Mesendoderm (in vitro differentiated cells): Measurements from ENCODE around the gene MAGIX.

Source experiments
- DNase-seq: peaks from one replicate; pipeline ENCODE4 v3.0.0; 2013
- H2AK5ac ChIP-seq: 2 replicates; pipeline ENCODE4 v1.6.1; 2013; ENCODE audit warnings: low read length, inconsistent platforms
- H2BK120ac ChIP-seq: 2 replicates; pipeline ENCODE4 v1.6.1; 2013; ENCODE audit warnings: low read depth, mild to moderate bottlenecking, low read length, moderate library complexity, mixed read lengths
- H2BK15ac ChIP-seq: replicated peaks from 2 replicates; pipeline ENCODE4 v1.6.1; 2013; ENCODE audit warnings: low read depth, mild to moderate bottlenecking, moderate library complexity
- H2BK5ac ChIP-seq: 2 replicates; pipeline ENCODE4 v1.6.1; 2013; ENCODE audit warnings: low read length, inconsistent platforms
- H3K18ac ChIP-seq: 2 replicates; pipeline ENCODE4 v1.6.1; 2013; ENCODE audit warnings: mild to moderate bottlenecking, low read length, mixed read lengths
- H3K23ac ChIP-seq: one replicate; pipeline ENCODE4 v1.6.1; 2013; ENCODE audit warnings: low read length
- H3K27ac ChIP-seq: 2 replicates; pipeline ENCODE4 v1.5.1; 2013; ENCODE audit warnings: low read depth, mild to moderate bottlenecking, inconsistent platforms, low read length, moderate library complexity
- H3K27me3 ChIP-seq: 2 replicates; pipeline ENCODE4 v1.6.1; 2013; ENCODE audit warnings: low read length, control low read depth, mild to moderate bottlenecking, inconsistent platforms; ENCODE audit not compliant: insufficient read depth, poor library complexity
- H3K36me3 ChIP-seq: 2 replicates; pipeline ENCODE4 v1.6.1; 2013; ENCODE audit warnings: low read length, inconsistent platforms; ENCODE audit not compliant: control insufficient read depth, insufficient read depth
- H3K4ac ChIP-seq: one replicate; pipeline ENCODE4 v1.6.1; 2013; ENCODE audit warnings: low read depth, mild to moderate bottlenecking, low read length, moderate library complexity
- H3K4me1 ChIP-seq: 2 replicates; pipeline ENCODE4 v1.6.1; 2013; ENCODE audit warnings: low read depth, low read length, inconsistent platforms; ENCODE audit not compliant: control insufficient read depth
- H3K4me2 ChIP-seq: 2 replicates; pipeline ENCODE4 v1.6.1; 2013; ENCODE audit warnings: low read length
- H3K4me3 ChIP-seq: 2 replicates; pipeline ENCODE4 v1.5.1; 2013; ENCODE audit warnings: mild to moderate bottlenecking, low read length
- H3K56ac ChIP-seq: one replicate; pipeline ENCODE4 v1.6.1; 2013; ENCODE audit warnings: low read length
- H3K79me1 ChIP-seq: 2 replicates; pipeline ENCODE4 v1.6.1; 2013; ENCODE audit warnings: low read length, inconsistent platforms
- H3K79me2 ChIP-seq: 2 replicates; pipeline ENCODE4 v1.6.1; 2013; ENCODE audit warnings: mild to moderate bottlenecking, low read length; ENCODE audit not compliant: control insufficient read depth, insufficient read depth
- H3K9ac ChIP-seq: 2 replicates; pipeline ENCODE4 v1.6.1; 2013; ENCODE audit warnings: low read length, inconsistent platforms
- H4K5ac ChIP-seq: one replicate; pipeline ENCODE4 v1.6.1; 2013; ENCODE audit warnings: low read length
- H4K8ac ChIP-seq: one replicate; pipeline ENCODE4 v1.6.1; 2013; ENCODE audit warnings: low read depth, mild to moderate bottlenecking, control low read depth, low read length, moderate library complexity
- WGBS: extraction: QIAGEN DNeasy Blood & Tissue Kit; methylation state at CpG from one replicate; pipeline ENCODE4 v1.1.7; 2013; ENCODE audit warnings: low lambda C conversion rate, missing lambda C conversion rate; ENCODE audit not compliant: insufficient coverage; ENCODE audit errors: extremely low coverage; 5-methylcytosine and 5-hydroxymethylcytosine counted together

MAGIX gene

GRCh38 chrX:49175435-49176274, 13.1 kb downstream of the MAGIX start:
- no peak overlapping the region for H3K18ac ChIP-seq
- H2BK5ac ChIP-seq, result no peak overlapping the region
- no peak overlapping the region for H3K4ac ChIP-seq
- H4K5ac ChIP-seq, result no peak overlapping the region
- no CpG with 5 or more reads among the region's 43 CpGs for WGBS
- H3K23ac ChIP-seq, result no peak overlapping the region
- H2BK120ac ChIP-seq, result no peak overlapping the region
- no peaks in the 10 kb centered on the region for H3K27me3 ChIP-seq
- no peak overlapping the region for H3K27ac ChIP-seq
- no peaks in the 10 kb centered on the region for H3K36me3 ChIP-seq
- no peaks in the 10 kb centered on the region for H3K4me1 ChIP-seq
- no peak overlapping the region for H2BK15ac ChIP-seq
- H3K4me2 ChIP-seq, result no peak overlapping the region
- no peak overlapping the region for H3K4me3 ChIP-seq
- H3K79me2 ChIP-seq, result no peaks in the 10 kb centered on the region
- no peak overlapping the region for H4K8ac ChIP-seq
- no peak for DNase-seq
- no peak overlapping the region for H3K9ac ChIP-seq
- H3K79me1 ChIP-seq, result no peaks in the 10 kb centered on the region
- H2AK5ac ChIP-seq, result no peak overlapping the region
- H3K56ac ChIP-seq, result no peak overlapping the region

- WGBS, result no CpG with 5 or more reads among the region's 27 CpGs
- no peak for DNase-seq
Observed at GRCh38 chrX:49176421-49177326, 14.1 kb downstream of the MAGIX start.

DNA sequence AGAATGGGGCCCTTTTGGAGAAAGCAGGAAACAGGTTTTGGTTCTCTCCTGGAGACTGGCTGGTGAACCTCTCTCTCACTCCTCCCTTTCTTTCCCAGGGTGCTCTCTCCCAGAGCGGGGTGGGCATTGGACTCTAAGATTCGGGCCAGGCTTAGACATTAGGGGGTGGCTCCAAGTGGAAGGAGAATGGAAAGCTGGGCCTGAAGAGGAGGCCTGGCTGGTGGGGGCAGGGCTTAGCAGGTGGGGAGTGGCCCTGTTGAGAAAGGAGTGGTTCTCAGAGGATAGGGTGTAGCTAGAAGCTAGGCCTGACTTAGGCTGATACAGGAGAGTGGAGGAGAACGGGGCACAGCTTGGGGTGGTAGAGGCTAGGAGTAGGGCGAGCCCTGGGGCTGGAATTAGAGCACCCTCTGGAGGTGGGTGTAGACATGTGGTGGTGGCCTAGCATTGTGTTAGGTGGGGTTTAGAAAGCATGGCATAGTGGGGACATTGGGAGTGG, 14.8 kb downstream of the MAGIX start:
- H4K8ac ChIP-seq, result no peak overlapping the region

More at GRCh38 chrX:49176421-49177326, 14.1 kb downstream of the MAGIX start:
- Histone ChIP-seq H3K4me1 (no peaks in the 10 kb centered on the region), H2BK5ac (no peak overlapping the region), H3K9ac (no peak overlapping the region), H2BK15ac (no peak overlapping the region), H4K8ac (no peak overlapping the region), H3K27me3 (no peaks in the 10 kb centered on the region), H3K79me2 (no peaks in the 10 kb centered on the region), H3K79me1 (no peaks in the 10 kb centered on the region), H4K5ac (no peak overlapping the region), H3K36me3 (no peaks in the 10 kb centered on the region), H3K4ac (no peak overlapping the region), H3K18ac (no peak overlapping the region), H3K27ac (no peak overlapping the region), H2BK120ac (no peak overlapping the region), H3K23ac (no peak overlapping the region), H3K4me3 (no peak overlapping the region), H3K56ac (no peak overlapping the region), H2AK5ac (no peak overlapping the region), H3K4me2 (no peak overlapping the region)

GRCh38 chrX:49177873-49178480, 15.4 kb downstream of the MAGIX start:
- H3K79me1 ChIP-seq, result no peaks in the 10 kb centered on the region
- no peak overlapping the region for H3K56ac ChIP-seq
- H3K27ac ChIP-seq, result no peak overlapping the region
- H2AK5ac ChIP-seq, result no peak overlapping the region
- no peak overlapping the region for H3K9ac ChIP-seq
- H3K79me2 ChIP-seq, result no peaks in the 10 kb centered on the region
- no peak overlapping the region for H4K5ac ChIP-seq
- no peaks in the 10 kb centered on the region for H3K4me1 ChIP-seq
- WGBS, result no CpG with 5 or more reads among the region's 23 CpGs
- no peaks in the 10 kb centered on the region for H3K36me3 ChIP-seq
- no peak overlapping the region for H3K4ac ChIP-seq
- no peak overlapping the region for H3K4me2 ChIP-seq
- no peak overlapping the region for H4K8ac ChIP-seq
- no peaks in the 10 kb centered on the region for H3K27me3 ChIP-seq
- no peak overlapping the region for H2BK15ac ChIP-seq
- H2BK120ac ChIP-seq, result no peak overlapping the region
- no peak overlapping the region for H3K4me3 ChIP-seq
- H2BK5ac ChIP-seq, result no peak overlapping the region
- H3K18ac ChIP-seq, result no peak overlapping the region
- no peak overlapping the region for H3K23ac ChIP-seq
- no peak for DNase-seq

More for the DNA sequence above, 14.8 kb downstream of the MAGIX start:
- Histone ChIP-seq H3K9ac (no peak overlapping the region), H3K4me2 (no peak overlapping the region), H3K27ac (no peak overlapping the region), H3K4me1 (no peaks in the 10 kb centered on the region), H2BK5ac (no peak overlapping the region), H3K23ac (no peak overlapping the region), H3K27me3 (no peaks in the 10 kb centered on the region), H3K4me3 (no peak overlapping the region), H2BK120ac (no peak overlapping the region), H4K5ac (no peak overlapping the region), H3K18ac (no peak overlapping the region), H3K4ac (no peak overlapping the region), H2AK5ac (no peak overlapping the region), H3K36me3 (no peaks in the 10 kb centered on the region), H3K79me2 (no peaks in the 10 kb centered on the region), H3K56ac (no peak overlapping the region), H2BK15ac (no peak overlapping the region), H3K79me1 (no peaks in the 10 kb centered on the region)
- no CpG with 5 or more reads among the region's 4 CpGs for WGBS
- DNase-seq, result no peak

DNA sequence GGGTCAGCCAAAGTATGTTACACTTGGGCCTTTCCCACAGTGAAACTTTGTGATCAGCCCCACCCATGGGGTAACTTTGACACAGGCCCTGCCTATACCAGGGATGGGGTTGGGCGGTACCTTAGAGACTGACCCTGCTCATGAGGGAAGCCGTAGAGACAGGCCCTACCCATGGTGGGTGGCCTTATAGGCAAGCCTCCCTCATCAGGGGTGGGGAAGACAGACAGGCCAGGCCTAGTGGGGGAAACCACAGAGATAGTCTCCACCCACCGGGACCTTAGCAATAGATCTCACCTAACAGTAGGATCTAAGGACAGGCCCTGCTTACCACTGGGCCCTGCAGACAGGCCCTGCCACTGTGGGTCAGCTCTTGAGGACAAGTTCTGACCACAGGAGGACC, 16.0 kb downstream of the MAGIX start:
- no peak for DNase-seq
- H4K8ac ChIP-seq, result no peak overlapping the region

More for the DNA sequence above, 16.0 kb downstream of the MAGIX start:
- no peaks in the 10 kb centered on the region for H3K36me3 ChIP-seq
- H3K27me3 ChIP-seq, result no peaks in the 10 kb centered on the region
- no peak overlapping the region for H3K4ac ChIP-seq
- H3K79me1 ChIP-seq, result no peaks in the 10 kb centered on the region
- no peak overlapping the region for H2BK15ac ChIP-seq
- H3K56ac ChIP-seq, result no peak overlapping the region
- H2BK120ac ChIP-seq, result no peak overlapping the region
- no peaks in the 10 kb centered on the region for H3K79me2 ChIP-seq
- H3K4me1 ChIP-seq, result no peaks in the 10 kb centered on the region
- H2AK5ac ChIP-seq, result no peak overlapping the region
- no peak overlapping the region for H3K18ac ChIP-seq
- H3K23ac ChIP-seq, result no peak overlapping the region
- no peak overlapping the region for H2BK5ac ChIP-seq
- no peak overlapping the region for H3K4me2 ChIP-seq
- no CpG with 5 or more reads among the region's 3 CpGs for WGBS
- no peak overlapping the region for H3K4me3 ChIP-seq
- H3K9ac ChIP-seq, result no peak overlapping the region
- H4K5ac ChIP-seq, result no peak overlapping the region
- no peak overlapping the region for H3K27ac ChIP-seq
